Mesenteric fat pad (tissue), 1 donor: ENCODE measurements around the gene XRN1. TPM values are rescaled to one million over a fixed set of nuclear protein-coding genes. Genes with fewer than 3 reads are reported as not detected.
"Not testable (repeated sequence)": the region's sequence is repeated elsewhere in the genome, so short reads cannot be mapped to it uniquely, and the experiment has no call there.

Experiments
- DNase-seq: peaks from one replicate; pipeline ENCODE4 v3.0.0-alpha.2; 2020; ENCODE audit warnings: low spot score
- total RNA-seq: library from RNA; stranded (reverse); fragmentation: NEBNext Ultra II Directional; extraction: Animal tissue kit (Norgen Biotek cat#: 25700); gene quantifications from one replicate; pipeline ENCODE4 v1.2.1, GENCODE V29; 2021
- donor health status: DM: yes; HTN: yes; CAD: no.

Gene XRN1
- total RNA-seq, 1 donor from 2014 or later = 33.0 TPM

GRCh38 chr3:142439499-142440220 lies 8.2 kb downstream of the XRN1 start:
- DNase-seq = not testable (repeated sequence)

GRCh38 chr3:142438096-142438495 lies 9.7 kb downstream of the XRN1 start:
- DNase-seq = not testable (repeated sequence)

GRCh38 chr3:142436951-142437585 lies 10.8 kb downstream of the XRN1 start:
- no peak for DNase-seq

GRCh38 chr3:142434503-142434902 lies 13.3 kb downstream of the XRN1 start:
- DNase-seq = no peak

- DNase-seq = no peak
Measured at GRCh38 chr3:142433110-142433509, 14.7 kb downstream of the XRN1 start.

GRCh38 chr3:142429582-142429981 lies 18.3 kb downstream of the XRN1 start:
- DNase-seq = no peak

- no peak for DNase-seq
Measured at GRCh38 chr3:142424754-142425153, 23.1 kb downstream of the XRN1 start.

- DNase-seq = no peak
Measured at GRCh38 chr3:142418926-142419592, 28.8 kb downstream of the XRN1 start.

GRCh38 chr3:142417302-142417701 lies 30.5 kb downstream of the XRN1 start:
- no peak for DNase-seq

- DNase-seq = not testable (repeated sequence)
Measured at GRCh38 chr3:142400537-142400936, 47.3 kb downstream of the XRN1 start.

- DNase-seq = no peak
Measured at GRCh38 chr3:142394921-142395622, 52.8 kb downstream of the XRN1 start.

GRCh38 chr3:142385078-142385477 lies 62.8 kb downstream of the XRN1 start:
- DNase-seq = no peak

GRCh38 chr3:142374687-142375086 lies 73.2 kb downstream of the XRN1 start:
- no peak for DNase-seq

GRCh38 chr3:142369576-142369975 lies 78.3 kb downstream of the XRN1 start:
- not testable (repeated sequence) for DNase-seq

- no peak for DNase-seq
Measured at GRCh38 chr3:142366434-142366833, 81.4 kb downstream of the XRN1 start.

GRCh38 chr3:142363936-142364467 lies 83.8 kb downstream of the XRN1 start:
- no peak for DNase-seq

- not testable (repeated sequence) for DNase-seq
Measured at GRCh38 chr3:142363433-142363832, 84.4 kb downstream of the XRN1 start.

- no peak for DNase-seq
Measured at GRCh38 chr3:142359367-142359766, 88.5 kb downstream of the XRN1 start.

GRCh38 chr3:142356818-142357217 lies 91.0 kb downstream of the XRN1 start:
- DNase-seq = no peak

- no peak for DNase-seq
Measured at GRCh38 chr3:142355692-142356091, 92.1 kb downstream of the XRN1 start.

- no peak for DNase-seq
Measured at GRCh38 chr3:142354076-142354475, 93.8 kb downstream of the XRN1 start.
